Activated naive CD8-positive, alpha-beta T cell treated with anti-CD3 and anti-CD28 coated beads, Interleukin-2, amount 50 U/mL, for 24 hours (primary cell): ENCODE data around the gene DNAJC16.
"Not testable (repeated sequence)": the region's sequence is repeated elsewhere in the genome, so short reads cannot be mapped to it uniquely, and the experiment has no call there.

Experiments
- ATAC-seq: fragments of 150-1000 bp; cut with Tn5 transposase; one replicate; pipeline ENCODE4 v1.10.0; 2021
- DNase-seq: peaks from one replicate; pipeline ENCODE4 v3.0.0; 2021
- H3K27ac Mint-ChIP-seq: one replicate; pipeline ENCODE4 v1.8.0; 2021; ENCODE audit warnings: mild to moderate bottlenecking, mixed read lengths
- H3K27me3 Mint-ChIP-seq: one replicate; pipeline ENCODE4 v1.8.0; 2021; ENCODE audit warnings: mixed read lengths
- H3K36me3 Mint-ChIP-seq: one replicate; pipeline ENCODE4 v1.8.0; 2021; ENCODE audit warnings: low read depth, mixed read lengths
- H3K4me1 Mint-ChIP-seq: one replicate; pipeline ENCODE4 v1.8.0; 2021; ENCODE audit warnings: mixed read lengths
- H3K4me3 Mint-ChIP-seq: one replicate; pipeline ENCODE4 v1.8.0; 2021; ENCODE audit warnings: mild to moderate bottlenecking, moderate library complexity, mixed read lengths
- H3K9me3 Mint-ChIP-seq: one replicate; pipeline ENCODE4 v1.8.0; 2021; ENCODE audit warnings: mixed read lengths

The DNAJC16 gene

GRCh38 chr1:15519625-15520024 is 7.0 kb upstream of the DNAJC16 start:
- Mint-ChIP-seq H3K36me3 (peaks cover 5% of the 10 kb centered on the region), H3K4me3 (no peak overlapping the region), H3K27ac (no peak overlapping the region), H3K27me3 (no peaks in the 10 kb centered on the region), H3K4me1 (peaks cover 27% of the 10 kb centered on the region), H3K9me3 (no peaks in the 10 kb centered on the region)
- ATAC-seq (no peak), DNase-seq (no peak)

- H3K36me3 Mint-ChIP-seq, H3K27me3 Mint-ChIP-seq, DNase-seq, H3K27ac Mint-ChIP-seq, ATAC-seq, H3K4me3 Mint-ChIP-seq, H3K9me3 Mint-ChIP-seq: not testable (repeated sequence)
- peaks cover 29% of the 10 kb centered on the region for H3K4me1 Mint-ChIP-seq
Observed at GRCh38 chr1:15521206-15521906, 5.3 kb upstream of the DNAJC16 start.

- H3K36me3 Mint-ChIP-seq: peaks cover 4% of the 10 kb centered on the region
- no peak for DNase-seq
- peak overlapping the region; percentile 85 for H3K4me3 Mint-ChIP-seq
- no peak overlapping the region for H3K27ac Mint-ChIP-seq
- peaks cover 4% of the 10 kb centered on the region for H3K27me3 Mint-ChIP-seq
- ATAC-seq: no peak
- H3K4me1 Mint-ChIP-seq: peaks cover 35% of the 10 kb centered on the region
- H3K9me3 Mint-ChIP-seq: no peaks in the 10 kb centered on the region
Observed at GRCh38 chr1:15522551-15522950, 4.1 kb upstream of the DNAJC16 start.

- Mint-ChIP-seq H3K9me3 (no peaks in the 10 kb centered on the region), H3K4me1 (peaks cover 42% of the 10 kb centered on the region), H3K4me3 (peak overlapping the region; percentile 85), H3K27ac (peak overlapping the region; percentile 98), H3K27me3 (peaks cover 4% of the 10 kb centered on the region), H3K36me3 (peaks cover 4% of the 10 kb centered on the region)
- DNase-seq (no peak), ATAC-seq (no peak)
Observed at GRCh38 chr1:15523104-15524020, 3.3 kb upstream of the DNAJC16 start.

GRCh38 chr1:15524021-15524282 is 2.7 kb upstream of the DNAJC16 start, which contains the start of gene CASP9:
Gene CASP9 (minus strand): TSS chr1:15524215. CDS start chr1:15524200, 15 bp downstream.
- ATAC-seq (no peak), DNase-seq (no peak)
- peak within 1 kb of the TSS; percentile 85 for H3K4me3 Mint-ChIP-seq
- H3K27ac Mint-ChIP-seq: peak within 1 kb of the TSS; percentile 98
- H3K27me3 Mint-ChIP-seq: peaks cover 4% of the 10 kb centered on the region
- H3K36me3 Mint-ChIP-seq: peaks cover 4% of the 10 kb centered on the region
- H3K9me3 Mint-ChIP-seq: no peaks in the 10 kb centered on the region
- H3K4me1 Mint-ChIP-seq: peaks cover 46% of the 10 kb centered on the region

- Mint-ChIP-seq H3K27me3 (peaks cover 4% of the 10 kb centered on the region), H3K9me3 (no peaks in the 10 kb centered on the region), H3K27ac (peak overlapping the region; percentile 98), H3K4me1 (peaks cover 46% of the 10 kb centered on the region), H3K4me3 (peak overlapping the region; percentile 85), H3K36me3 (peaks cover 4% of the 10 kb centered on the region)
- DNase-seq (peak; percentile 100), ATAC-seq (peak; percentile 50)
Observed at GRCh38 chr1:15524283-15525049, 2.2 kb upstream of the DNAJC16 start.

GRCh38 chr1:15525050-15526020 is 1.3 kb upstream of the DNAJC16 start:
- DNase-seq (peak; percentile 11), ATAC-seq (peak; percentile 55)
- peak overlapping the region; percentile 98 for H3K27ac Mint-ChIP-seq
- H3K27me3 Mint-ChIP-seq: peaks cover 4% of the 10 kb centered on the region
- H3K4me3 Mint-ChIP-seq: peak overlapping the region; percentile 85
- no peaks in the 10 kb centered on the region for H3K9me3 Mint-ChIP-seq
- peaks cover 4% of the 10 kb centered on the region for H3K36me3 Mint-ChIP-seq
- peaks cover 46% of the 10 kb centered on the region for H3K4me1 Mint-ChIP-seq

- no peaks in the 10 kb centered on the region for H3K9me3 Mint-ChIP-seq
- peak overlapping the region; percentile 98 for H3K27ac Mint-ChIP-seq
- ATAC-seq (no peak), DNase-seq (peak; percentile 8)
- peaks cover 4% of the 10 kb centered on the region for H3K27me3 Mint-ChIP-seq
- peaks cover 46% of the 10 kb centered on the region for H3K4me1 Mint-ChIP-seq
- peak overlapping the region; percentile 85 for H3K4me3 Mint-ChIP-seq
- peaks cover 4% of the 10 kb centered on the region for H3K36me3 Mint-ChIP-seq
Observed at GRCh38 chr1:15526021-15526489, 593 bp upstream of the DNAJC16 start.

- H3K27me3 Mint-ChIP-seq: peaks cover 4% of the 10 kb centered on the region
- H3K4me1 Mint-ChIP-seq: peaks cover 28% of the 10 kb centered on the region
- ATAC-seq (no peak), DNase-seq (no peak)
- no peak overlapping the region for H3K4me3 Mint-ChIP-seq
- H3K27ac Mint-ChIP-seq: no peak overlapping the region
- no peaks in the 10 kb centered on the region for H3K9me3 Mint-ChIP-seq
- peaks cover 5% of the 10 kb centered on the region for H3K36me3 Mint-ChIP-seq
Observed at GRCh38 chr1:15531003-15531402, 4.4 kb downstream of the DNAJC16 start.

GRCh38 chr1:15531682-15532081 is 5.0 kb downstream of the DNAJC16 start:
- no peak overlapping the region for H3K4me3 Mint-ChIP-seq
- ATAC-seq (no peak), DNase-seq (no peak)
- peaks cover 22% of the 10 kb centered on the region for H3K4me1 Mint-ChIP-seq
- peaks cover 6% of the 10 kb centered on the region for H3K36me3 Mint-ChIP-seq
- H3K9me3 Mint-ChIP-seq: no peaks in the 10 kb centered on the region
- no peaks in the 10 kb centered on the region for H3K27me3 Mint-ChIP-seq
- no peak overlapping the region for H3K27ac Mint-ChIP-seq

- no peak for ATAC-seq
- no peak overlapping the region for H3K4me3 Mint-ChIP-seq
- H3K4me1 Mint-ChIP-seq: peaks cover 2% of the 10 kb centered on the region
- peaks cover 20% of the 10 kb centered on the region for H3K36me3 Mint-ChIP-seq
- H3K27me3 Mint-ChIP-seq: no peaks in the 10 kb centered on the region
- no peak for DNase-seq
- no peaks in the 10 kb centered on the region for H3K9me3 Mint-ChIP-seq
- no peak overlapping the region for H3K27ac Mint-ChIP-seq
Observed at GRCh38 chr1:15538771-15539170, 12.1 kb downstream of the DNAJC16 start.

GRCh38 chr1:15540186-15540585 is 13.5 kb downstream of the DNAJC16 start:
- Mint-ChIP-seq H3K4me1 (peaks cover 2% of the 10 kb centered on the region), H3K36me3 (peaks cover 20% of the 10 kb centered on the region)
- ATAC-seq: no peak

GRCh38 chr1:15541231-15541792 is 14.7 kb downstream of the DNAJC16 start:
- H3K4me3 Mint-ChIP-seq: no peak overlapping the region
- H3K27me3 Mint-ChIP-seq: no peaks in the 10 kb centered on the region
- H3K27ac Mint-ChIP-seq: no peak overlapping the region
- H3K4me1 Mint-ChIP-seq: peaks cover 2% of the 10 kb centered on the region
- H3K9me3 Mint-ChIP-seq: no peaks in the 10 kb centered on the region
- DNase-seq (no peak), ATAC-seq (no peak)
- peaks cover 21% of the 10 kb centered on the region for H3K36me3 Mint-ChIP-seq

More at GRCh38 chr1:15540186-15540585, 13.5 kb downstream of the DNAJC16 start:
- DNase-seq: no peak
- Mint-ChIP-seq H3K4me3 (no peak overlapping the region), H3K27ac (no peak overlapping the region), H3K9me3 (no peaks in the 10 kb centered on the region), H3K27me3 (no peaks in the 10 kb centered on the region)
